Measurements from ENCODE around the gene C1orf232.

Gene C1orf232

DNA sequence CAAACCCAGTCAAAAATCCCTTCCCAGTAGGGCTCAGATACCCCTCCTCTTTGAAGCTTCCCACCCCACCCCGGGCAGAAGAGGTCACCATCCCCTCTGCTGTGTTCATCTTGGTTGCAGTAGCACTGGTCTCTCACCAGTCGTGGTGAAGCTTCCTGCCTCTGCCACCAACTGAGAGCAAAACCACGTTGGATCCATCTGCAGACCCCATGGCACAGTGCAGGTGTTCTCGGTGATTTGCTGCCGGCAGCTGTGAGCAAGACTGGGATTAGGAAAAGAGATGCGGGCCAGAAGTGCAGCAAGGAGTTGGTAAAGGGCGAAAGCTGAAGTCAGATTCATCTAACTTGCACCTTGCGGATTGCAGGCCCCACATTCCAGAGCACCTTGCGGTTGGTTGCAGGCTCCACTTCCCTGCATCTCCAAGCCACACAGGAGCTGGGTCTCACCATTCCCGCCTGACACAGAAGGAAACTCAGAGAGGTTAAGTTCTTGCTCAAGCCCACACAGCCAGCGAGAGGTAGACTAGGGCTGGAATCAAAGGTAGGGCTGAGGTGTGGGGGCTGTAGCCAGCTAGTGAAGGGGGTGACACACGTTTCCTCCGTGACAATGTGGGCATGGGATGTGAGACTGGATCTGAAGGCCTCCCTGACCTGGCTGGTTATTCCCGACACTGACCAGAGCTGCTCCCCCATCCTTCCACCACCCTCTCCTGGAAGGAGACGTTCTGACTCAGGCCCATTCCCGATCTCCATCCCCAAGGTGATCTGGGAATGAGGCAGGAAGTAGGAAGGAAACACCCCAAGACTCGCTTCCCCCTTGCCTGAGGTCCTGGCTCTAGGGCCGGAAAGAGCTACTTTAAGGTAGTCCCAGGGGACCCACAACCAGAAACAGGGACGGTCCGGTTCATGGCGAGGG is 13.1 kb downstream of the C1orf232 start:
- DNase-seq, result no peak

DNA sequence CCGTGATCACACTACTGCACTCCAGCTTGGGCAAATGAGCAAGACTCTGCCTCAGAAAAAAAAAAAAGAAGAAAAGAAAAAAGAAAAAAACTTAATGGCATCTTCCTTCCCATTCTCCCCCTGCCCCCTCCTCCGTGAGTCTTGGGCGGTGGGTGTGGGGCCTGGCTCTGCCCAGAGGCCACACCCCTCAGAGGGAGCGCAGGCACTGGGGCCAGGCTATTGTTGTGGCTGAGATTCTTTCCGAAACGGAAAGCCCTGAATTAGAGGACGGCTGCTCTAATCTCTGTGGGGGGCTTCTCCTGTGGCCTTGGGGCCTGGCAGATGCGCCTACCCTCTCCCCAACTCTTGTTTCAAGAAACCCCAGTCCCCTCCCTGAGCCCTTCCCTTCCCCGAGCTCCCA is 14.0 kb downstream of the C1orf232 start:
- DNase-seq, result no peak

DNA sequence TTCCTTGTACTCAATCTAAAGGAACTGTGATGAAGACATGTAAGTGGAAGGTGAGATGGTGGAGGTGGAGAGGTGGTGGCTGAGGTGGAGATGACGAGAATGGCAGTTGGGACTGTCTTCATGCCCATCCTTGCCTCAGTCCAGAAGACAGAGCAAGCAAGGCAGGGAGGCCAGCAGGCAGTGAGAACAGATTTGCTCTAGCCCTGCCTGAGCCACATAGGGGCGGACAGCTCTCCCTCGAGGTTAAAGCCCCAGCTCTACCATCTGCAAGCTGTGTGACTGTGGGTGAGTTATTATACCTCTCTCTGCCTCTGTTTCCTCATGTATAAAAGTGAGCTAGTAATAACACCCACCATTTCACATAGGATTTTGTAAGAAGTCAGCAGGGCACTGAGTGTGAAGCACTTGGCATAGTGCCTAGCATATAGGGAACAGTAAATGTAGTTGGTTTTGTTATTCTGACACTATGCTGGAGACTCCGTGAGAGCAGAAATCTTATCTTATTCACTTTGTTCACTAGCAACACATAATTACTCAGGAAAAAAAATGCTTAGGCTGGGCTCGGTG is 14.7 kb downstream of the C1orf232 start:
- DNase-seq, result no peak

DNA sequence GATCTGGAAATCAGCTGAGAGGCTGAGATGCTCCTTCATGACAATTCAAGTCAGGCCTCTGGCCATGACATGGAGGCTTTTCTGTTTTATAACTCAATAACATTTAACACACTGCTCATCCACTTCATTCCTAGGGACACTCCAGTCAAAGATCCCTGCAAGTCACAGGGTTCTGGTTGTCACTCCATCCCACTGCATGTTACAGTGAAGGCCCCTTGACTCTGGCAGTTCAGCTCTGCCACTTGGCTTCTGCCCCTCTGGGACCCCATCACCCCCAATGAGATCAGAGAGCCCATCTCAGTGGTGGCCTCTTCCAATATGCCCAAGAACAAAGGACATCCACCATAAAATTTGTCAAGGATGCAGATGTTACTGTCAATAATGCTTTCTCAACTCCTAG is 19.9 kb downstream of the C1orf232 start:
- DNase-seq, result no peak

DNA sequence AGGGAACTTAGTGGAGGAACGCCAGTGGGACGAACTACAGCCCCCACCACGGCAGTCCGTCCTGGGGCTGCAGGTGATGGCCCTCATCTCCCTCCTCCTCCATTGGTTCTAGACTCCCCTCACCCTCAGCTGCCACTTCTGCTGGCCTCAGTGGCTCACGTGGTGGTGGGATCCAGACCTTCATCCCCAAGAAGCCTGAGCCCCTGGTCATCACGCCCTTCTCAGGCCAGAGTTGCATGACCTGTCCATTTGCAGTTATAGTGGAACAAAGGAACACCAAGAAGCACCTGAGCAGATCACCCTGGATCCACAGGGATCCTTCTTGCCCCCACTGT is 22.8 kb downstream of the C1orf232 start:
- DNase-seq, result no peak

DNA sequence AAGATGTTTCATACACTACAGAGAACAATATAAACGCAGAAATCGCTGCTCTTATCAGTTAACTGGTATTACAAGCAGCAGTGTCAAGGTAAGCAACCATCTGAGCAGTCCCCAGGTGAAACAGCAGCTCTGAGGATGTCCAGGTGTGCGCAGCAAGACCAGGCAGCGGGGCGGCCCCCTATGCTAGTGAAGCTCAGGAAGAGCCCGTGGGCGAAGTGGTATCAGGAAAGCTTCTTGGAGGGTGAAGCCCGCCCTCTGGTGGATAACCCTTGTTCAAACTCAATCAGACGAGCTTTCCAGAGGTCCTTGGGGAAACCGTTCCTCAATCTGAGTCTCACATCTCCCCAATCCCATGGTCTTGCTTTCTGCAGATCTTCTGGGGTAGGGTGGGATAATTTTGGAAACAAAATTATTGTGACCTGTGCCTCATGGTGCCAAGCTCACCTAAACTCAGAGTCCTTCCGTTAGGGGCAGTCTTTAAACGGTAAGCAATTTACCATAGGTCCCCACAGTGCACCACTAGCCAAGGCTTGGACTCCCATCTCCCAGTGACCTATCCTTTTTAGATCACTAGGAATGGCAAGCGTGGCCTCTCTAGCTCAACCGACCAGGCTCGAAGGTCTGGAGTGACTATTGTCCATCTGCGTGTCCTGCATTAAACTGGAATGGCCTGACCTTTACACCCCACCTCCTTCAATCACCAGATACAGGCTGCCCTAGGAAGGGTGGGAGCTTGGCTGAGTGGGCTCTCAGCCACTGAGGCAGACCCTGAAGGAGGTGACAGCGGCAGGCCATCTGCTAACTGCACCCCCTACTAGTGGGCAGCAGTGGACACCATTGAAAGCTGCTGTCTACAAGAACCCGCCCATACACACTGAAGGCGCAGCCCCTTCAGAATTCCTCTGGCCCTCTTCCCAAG is 23.5 kb downstream of the C1orf232 start:
- DNase-seq, result peak; percentile 80

DNA sequence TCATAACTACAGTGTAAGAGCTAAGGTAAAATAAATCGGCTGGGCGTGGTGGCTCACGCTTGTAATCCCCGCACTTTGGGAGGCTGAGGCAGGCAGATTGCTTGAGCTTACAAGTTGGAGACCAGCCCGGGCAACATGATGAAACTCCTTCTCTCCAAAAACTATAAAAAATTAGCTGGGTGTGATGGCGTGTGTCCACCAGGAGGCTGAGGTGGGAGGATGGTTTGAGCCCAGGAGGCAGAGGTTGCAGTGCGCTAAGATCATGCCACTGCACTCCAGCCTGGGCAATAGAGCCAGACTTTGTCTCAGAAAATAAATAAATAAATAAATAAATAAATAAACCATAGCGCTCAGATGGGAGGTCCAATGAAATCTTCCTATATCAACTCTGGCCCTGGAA is 26.6 kb downstream of the C1orf232 start:
- no peak for DNase-seq

DNA sequence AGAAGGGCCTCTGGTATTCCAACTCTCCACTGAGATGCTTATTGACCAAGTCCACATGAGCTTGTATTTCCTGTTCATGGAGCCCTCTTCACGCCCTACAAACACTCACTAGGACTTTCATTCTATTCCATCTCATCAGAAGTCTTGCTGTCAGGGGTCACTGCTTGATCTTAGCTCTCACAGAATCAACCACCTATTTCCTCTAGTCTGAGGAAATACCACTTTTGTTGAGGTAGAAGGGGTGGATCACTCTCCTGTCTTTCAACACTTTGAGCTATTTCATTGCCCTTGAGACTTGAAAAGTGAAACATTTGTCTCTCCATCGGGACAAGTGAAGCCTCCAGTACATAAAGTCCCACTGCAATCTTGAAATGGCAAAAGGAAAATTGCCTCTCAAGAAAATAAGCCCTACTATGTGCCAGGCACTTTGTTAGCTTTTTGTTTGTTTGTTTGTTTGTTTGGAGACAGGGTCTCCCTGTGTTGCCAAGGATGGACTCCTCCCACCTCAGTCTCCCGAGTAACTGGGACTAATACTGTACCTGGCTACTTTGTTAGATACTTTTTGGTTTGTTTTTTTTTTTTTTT is 29.7 kb downstream of the C1orf232 start:
- peak; percentile 97 for DNase-seq

DNA sequence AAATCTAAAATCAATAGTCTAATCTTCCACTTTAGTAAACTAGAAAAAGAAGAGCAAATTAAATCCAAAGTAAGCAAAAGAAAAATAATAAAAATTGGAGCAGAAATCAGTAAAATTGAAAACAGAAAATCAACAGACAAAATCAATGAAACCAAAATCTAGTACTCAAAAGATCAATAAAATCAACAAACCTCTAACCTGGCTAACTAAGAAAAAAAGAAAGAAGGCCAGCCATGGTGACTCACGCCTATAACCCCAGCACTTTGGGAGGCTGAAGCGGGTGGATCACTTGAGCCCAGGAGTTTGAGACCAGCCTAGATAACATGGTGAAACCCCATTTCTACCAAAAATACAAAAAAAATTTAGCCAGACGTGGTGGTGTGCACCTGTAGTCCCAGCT is 34.3 kb downstream of the C1orf232 start:
- no peak for DNase-seq

DNA sequence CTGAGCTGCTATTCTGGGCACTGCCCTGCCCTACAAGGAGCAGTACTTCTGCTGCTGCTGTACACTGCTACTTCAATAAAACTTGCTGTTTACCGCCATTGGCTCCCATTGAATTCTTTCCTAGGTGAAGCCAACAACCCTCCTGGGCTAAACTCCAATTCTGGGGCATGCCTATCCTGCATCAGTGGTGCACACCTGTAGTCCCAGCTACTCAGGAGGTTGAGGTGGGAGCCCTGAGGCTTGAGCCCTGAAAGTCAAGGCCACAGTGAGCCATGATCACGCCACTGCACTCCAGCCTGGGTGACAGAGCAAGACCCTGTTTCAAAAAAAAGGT is 36.0 kb downstream of the C1orf232 start:
- no peak for DNase-seq

DNA sequence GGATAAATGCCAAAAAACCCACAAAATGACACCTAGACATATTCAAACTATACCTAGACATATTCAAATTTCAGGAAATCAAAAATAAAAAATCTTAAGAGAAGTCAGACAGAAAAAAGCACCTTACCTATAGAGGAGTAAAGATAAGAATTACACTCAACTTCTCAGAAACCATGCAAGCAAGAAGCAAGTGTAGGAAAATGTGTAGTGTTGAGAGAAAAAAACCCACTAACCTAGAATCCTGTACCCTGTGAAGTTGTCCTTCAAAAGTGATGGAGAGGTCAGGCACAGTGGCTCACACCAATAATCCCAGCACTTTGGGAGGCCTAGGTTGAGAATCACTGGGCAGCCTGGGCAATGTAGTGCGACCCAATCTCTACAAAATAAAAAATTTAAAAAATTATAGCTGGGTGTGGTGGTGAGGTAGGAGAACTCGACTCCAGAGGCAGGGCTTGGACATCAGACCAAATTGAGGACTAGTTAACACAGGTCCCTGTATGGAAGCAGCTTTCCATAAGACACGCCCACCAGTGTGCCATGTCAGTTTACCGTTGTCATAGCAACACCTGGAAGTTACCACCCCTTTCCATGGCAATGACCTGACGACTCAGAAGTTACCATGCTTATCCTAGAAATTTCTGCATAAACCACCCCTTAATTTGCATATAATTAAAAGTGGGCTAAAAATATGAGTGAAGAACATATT is 36.5 kb downstream of the C1orf232 start:
- DNase-seq, result no peak

DNA sequence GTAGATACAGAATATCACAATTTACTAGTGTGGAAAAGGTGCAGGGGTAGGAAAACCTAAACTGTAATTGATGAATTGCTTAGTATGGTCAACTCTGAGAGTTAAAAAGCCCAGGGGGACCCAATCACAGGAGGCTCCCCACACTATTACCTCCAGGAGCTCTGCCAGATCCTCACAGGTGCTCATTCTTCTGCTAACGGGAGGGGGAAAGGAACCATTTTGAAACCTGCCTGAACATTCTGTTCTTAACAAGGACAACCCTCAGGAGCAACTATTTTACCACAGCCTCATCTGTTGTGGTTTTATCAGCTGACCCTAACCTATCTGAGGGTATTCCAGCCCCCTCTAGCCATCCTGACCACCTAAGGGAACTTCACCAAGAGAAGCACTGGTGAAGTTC is 38.1 kb downstream of the C1orf232 start:
- no peak for DNase-seq

DNA sequence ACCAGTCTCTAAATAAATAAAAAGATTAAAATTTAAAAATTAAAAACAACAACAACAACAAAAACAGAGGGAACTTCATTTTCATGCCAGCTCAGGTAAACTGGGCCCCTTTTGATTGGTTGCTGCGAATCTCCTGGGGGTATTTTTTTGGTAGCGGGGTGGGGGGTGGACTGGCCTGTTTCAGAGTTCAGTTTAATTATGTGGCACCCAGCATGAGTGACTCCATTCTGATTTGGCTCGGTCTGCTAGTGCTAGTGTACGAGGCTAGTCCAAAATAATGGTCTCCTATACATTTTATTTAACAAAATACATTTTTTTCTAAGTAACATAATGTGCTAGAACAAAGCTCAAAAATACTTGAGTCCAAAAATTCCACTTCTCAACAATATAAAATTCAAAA is 39.0 kb downstream of the C1orf232 start:
- DNase-seq, result no peak

DNA sequence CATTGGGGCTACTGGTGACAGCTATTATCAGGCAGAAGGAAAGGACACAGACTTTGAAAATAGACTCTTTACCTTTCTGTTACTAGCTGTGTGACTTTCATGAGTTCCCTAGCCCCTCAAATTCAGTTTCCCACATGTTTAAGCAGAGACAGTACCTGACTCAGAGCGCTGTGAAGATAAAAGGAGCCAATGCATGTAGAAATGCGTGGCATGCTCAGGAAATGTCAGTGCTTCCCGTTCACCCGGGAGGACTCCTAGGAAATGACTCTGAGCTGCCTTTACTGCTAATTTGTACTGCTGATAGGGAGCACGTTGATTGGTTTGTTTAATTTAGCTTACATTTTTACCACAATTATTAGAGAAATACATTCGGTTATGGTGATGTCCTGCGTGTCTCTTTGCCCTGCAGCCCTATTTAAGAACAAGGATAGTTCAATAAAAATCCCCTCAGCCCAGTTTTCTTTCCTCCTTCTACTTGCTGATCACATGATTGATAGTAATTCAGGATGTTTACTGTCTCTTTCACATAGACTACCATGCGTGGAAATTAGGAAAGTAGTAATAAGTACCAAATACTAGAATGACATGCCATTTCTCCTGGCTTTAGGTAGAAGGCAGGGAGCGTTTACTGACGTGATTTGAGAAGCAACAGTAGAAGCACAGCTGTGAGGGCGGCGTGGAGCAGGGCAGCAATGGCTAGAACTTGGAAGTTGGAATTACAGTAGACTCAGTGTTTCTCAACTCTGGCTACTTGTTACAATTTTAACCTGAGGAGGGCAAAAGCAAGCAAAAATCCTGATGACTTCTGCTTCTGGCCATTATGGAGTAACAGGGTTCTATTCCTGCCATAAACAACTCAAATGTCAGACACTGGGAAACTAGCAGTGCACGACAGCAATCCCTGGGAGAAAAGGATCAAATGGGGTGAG is 41.3 kb downstream of the C1orf232 start:
- DNase-seq, result no peak

DNA sequence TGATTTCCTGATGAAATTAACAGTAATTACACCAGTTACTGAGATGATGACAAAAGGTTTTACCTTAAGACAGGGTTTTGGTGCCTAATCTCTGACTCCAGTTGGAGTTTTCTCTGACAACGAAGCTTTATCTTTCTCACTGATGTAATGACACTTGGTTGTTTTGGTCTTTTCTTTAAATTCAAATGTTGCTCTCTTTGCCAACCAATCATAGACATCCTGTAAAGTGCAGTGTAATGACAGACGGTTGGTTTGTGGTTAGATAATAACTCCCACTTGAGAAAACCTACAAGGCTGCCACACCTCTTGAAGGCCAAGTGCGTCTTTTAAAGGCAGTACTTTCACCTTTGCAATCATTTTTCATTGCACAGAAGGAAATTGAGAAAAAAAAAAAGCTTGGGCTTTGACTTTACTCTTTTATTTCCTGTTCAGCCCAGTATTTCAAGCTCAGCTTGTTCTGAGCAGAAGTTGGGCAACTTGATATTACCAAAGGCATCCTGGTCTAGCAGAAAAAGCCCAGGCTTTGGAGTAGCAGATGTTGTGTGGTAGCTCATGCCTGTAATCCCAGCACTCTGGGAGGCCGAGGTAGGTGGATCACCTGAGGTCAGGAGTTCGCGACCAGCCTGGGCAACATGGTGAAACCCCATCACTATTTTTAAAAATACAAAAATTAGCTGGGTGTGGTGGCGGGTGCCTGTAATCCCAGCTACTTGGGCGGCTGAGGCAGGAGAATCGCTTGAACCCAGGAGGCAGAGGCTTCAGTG is 42.3 kb downstream of the C1orf232 start:
- DNase-seq, result peak; percentile 98

DNA sequence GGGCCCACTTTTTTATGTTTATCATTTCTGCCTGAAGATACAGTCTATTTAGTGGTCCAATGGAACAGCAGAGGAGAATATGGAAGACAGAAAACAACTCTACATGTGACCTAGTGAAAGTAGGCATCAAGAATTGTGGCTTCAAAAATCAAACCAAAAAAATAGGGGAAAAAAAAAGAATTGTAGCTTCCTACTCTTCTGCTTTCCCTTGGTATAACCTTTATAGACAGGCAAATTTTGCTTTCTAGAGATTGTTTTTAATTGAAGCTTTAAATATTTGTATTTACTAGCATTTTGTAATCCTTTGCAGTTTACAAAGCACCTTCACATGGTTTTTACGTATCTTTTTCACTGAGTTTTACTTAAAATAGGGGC is 42.8 kb downstream of the C1orf232 start:
- DNase-seq, result no peak

DNA sequence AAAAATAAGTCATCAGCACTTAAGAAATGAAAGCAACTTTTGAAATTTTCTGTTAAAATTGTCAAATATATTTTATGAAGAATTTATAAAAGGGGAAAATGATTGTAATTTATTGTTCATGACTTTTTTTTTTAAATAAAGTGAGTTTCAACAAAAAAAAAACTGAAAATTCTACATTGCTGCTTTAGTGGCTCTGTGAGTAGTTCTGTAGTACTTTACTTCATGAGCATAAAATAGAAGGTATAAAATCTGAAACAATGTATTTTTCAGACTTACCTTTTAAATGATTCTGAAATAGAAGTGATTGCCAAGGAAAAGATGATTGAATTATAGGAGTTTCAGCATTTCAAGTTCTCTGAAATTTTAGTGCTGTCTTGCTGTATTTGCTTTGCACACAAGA is 43.4 kb downstream of the C1orf232 start:
- no peak for DNase-seq

DNA sequence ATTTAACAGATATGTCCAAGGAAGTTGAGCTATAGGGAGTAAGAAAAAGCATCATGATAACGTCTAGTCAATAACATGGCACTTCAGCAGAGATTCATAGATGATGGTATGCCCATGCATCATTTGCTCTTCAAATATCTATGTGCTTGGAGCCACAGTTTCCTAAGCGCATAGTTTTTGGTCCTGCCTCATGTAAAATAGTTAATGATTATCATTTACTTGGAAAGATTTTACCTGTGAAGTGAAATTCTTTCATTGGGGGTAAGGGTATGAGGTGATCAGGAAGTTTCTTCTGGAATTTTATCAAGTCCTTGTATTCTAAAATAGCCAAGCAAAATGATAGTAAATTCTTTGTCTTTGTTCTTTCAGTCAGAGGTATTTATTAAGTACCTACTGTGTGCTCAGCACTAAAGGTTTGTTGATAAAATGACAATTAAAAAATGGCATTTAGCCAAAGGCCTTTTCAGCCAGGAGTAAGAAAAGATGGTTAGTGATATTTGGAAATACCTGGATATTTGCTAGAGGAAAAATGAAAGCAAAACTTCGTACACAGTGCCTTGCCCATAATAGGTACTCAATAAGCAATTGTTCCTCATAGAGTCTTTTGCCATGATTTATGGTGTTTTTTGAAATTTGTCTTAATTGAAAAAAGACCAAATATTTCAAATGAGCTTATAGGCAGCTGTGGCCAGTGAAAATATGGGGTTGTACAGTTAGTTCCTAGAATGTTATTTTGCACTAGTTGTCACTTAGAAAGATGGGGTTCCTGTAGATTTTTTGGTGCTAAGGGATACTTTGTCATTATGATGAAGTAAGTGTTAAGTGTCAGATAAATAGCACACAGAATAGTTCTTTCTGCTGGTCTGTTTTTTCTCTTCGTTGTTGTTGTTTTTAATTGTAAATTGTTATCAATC is 44.1 kb downstream of the C1orf232 start:
- DNase-seq, result no peak

Measured in DMS79 (cell line).